H7 (cell line): Measurements from ENCODE around the gene TRIM56. TPM values are rescaled to one million over a fixed set of nuclear protein-coding genes. Genes with fewer than 3 reads are reported as not detected.
"Not testable (repeated sequence)": the region's sequence is repeated elsewhere in the genome, so short reads cannot be mapped to it uniquely, and the experiment has no call there.

Source experiments
- DNase-seq: peaks from one replicate; pipeline ENCODE4 v3.0.0; 2012
- H3K27me3 ChIP-seq: 2 replicates; pipeline ENCODE4 v1.6.0; 2011; ENCODE audit warnings: mild to moderate bottlenecking, low read length; ENCODE audit not compliant: control insufficient read depth, insufficient read depth
- H3K36me3 ChIP-seq: replicated peaks from 2 replicates; pipeline ENCODE4 v1.5.1; 2011; ENCODE audit warnings: low read length; ENCODE audit not compliant: control insufficient read depth, insufficient read depth
- H3K4me3 ChIP-seq: 2 replicates; pipeline ENCODE4 v1.5.1; 2011; ENCODE audit warnings: low read depth, mild to moderate bottlenecking, control low read depth, low read length, moderate library complexity; ENCODE audit not compliant: insufficient read depth
- total RNA-seq: library from RNA; depleted of rRNA; stranded (reverse); fragments of >200 nt; shearing (Covaris generic); gene quantifications from 2 replicates; pipeline ENCODE4 v1.2.3, GENCODE V29; 2014

Gene TRIM56
- total RNA-seq, 1 experiment from 2014 or later, result 6.1 TPM

DNA sequence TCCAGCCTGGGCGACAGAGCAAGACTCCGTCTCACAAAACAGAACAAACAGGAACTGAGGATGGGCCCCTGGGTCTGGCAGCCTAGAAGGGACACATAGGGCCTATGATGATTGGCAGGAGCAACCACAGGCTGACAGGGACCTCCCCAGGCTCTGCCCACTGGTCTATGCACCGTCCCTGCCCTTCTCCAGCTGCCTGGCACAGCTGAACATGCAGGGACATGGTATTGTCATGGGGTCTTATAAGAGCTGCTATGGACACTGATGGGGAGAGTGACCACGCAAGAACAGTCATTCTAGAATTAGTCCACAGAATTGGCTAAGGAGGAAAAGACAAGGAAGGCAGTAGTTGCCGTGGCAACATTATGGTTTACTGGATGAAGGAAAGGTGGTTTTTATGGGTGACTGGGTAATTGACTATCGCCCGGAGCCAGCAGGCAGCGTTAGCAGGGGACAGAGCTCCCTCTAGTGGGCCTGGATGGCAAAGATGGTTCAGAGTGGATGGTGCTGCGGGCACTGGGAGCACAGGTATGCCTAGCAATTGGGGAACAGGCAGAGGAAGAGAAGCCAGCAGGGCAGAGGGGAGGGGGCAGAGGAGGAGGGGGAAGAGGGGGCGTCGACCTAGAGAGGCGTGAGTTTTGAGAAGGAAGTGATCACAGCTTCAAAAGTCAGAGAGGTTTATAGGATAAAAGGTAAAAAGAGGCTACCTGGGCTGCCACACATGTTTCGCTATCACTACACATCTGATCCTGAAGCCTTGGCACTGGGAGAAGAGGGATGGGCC lies 7.8 kb upstream of the TRIM56 start:
- no peaks in the 10 kb centered on the region for H3K27me3 ChIP-seq
- DNase-seq, result peak; percentile 88
- no peaks in the 10 kb centered on the region for H3K36me3 ChIP-seq
- no peak overlapping the region for H3K4me3 ChIP-seq

DNA sequence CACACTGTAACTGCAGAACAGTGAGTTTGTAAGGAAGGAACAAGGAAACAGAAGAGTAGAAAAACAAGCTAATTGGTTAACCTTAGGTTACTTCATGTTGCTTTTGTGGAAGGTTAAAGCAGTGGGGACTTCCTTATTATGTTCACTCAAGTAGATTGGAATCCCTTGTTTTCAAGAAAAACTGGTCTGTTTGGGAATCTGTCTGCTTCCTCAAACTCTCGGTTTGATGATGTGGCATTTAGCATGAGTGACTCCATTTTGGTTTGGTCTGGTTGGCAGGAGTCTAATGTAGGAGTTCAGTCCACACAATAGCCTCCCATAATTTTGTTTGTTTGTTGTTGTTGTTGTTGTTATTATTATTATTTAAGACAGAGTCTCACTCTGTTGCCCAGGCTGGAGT lies 3.8 kb upstream of the TRIM56 start:
- DNase-seq, result no peak
- no peaks in the 10 kb centered on the region for H3K27me3 ChIP-seq
- no peaks in the 10 kb centered on the region for H3K36me3 ChIP-seq
- H3K4me3 ChIP-seq, result no peak overlapping the region

GRCh38 chr7:101084865-101085161 lies 468 bp upstream of the TRIM56 start:
- H3K36me3 ChIP-seq, result peaks cover 3% of the 10 kb centered on the region
- DNase-seq, result no peak
- no peaks in the 10 kb centered on the region for H3K27me3 ChIP-seq
- H3K4me3 ChIP-seq, result peak overlapping the region; percentile 70; the same call in 1 of the 2 replicates

- DNase-seq, result no peak
- H3K36me3 ChIP-seq, result peaks cover 3% of the 10 kb centered on the region
- no peaks in the 10 kb centered on the region for H3K27me3 ChIP-seq
- H3K4me3 ChIP-seq, result no peak overlapping the region
Measured at GRCh38 chr7:101087334-101088068, 2.2 kb downstream of the TRIM56 start.

GRCh38 chr7:101088069-101088425 lies 2.8 kb downstream of the TRIM56 start:
- H3K36me3 ChIP-seq, result peaks cover 3% of the 10 kb centered on the region
- H3K27me3 ChIP-seq, result no peaks in the 10 kb centered on the region
- no peak overlapping the region for H3K4me3 ChIP-seq
- no peak for DNase-seq

DNA sequence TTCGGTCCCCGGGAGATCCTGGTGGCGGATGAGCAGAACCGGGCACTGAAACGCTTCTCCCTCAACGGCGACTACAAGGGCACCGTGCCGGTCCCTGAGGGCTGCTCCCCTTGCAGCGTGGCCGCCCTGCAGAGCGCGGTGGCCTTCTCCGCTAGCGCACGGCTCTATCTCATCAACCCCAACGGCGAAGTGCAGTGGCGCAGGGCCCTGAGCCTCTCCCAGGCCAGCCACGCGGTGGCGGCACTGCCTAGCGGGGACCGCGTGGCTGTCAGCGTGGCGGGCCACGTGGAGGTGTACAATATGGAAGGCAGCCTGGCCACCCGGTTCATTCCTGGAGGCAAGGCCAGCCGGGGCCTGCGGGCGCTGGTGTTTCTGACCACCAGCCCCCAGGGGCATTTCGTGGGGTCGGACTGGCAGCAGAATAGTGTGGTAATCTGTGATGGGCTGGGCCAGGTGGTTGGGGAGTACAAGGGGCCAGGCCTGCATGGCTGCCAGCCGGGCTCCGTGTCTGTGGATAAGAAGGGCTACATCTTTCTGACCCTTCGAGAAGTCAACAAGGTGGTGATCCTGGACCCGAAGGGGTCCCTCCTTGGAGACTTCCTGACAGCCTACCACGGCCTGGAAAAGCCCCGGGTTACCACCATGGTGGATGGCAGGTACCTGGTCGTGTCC lies 3.7 kb downstream of the TRIM56 start:
- H3K27me3 ChIP-seq, result no peaks in the 10 kb centered on the region
- H3K36me3 ChIP-seq, result peaks cover 3% of the 10 kb centered on the region
- no peak overlapping the region for H3K4me3 ChIP-seq
- DNase-seq, result no peak

DNA sequence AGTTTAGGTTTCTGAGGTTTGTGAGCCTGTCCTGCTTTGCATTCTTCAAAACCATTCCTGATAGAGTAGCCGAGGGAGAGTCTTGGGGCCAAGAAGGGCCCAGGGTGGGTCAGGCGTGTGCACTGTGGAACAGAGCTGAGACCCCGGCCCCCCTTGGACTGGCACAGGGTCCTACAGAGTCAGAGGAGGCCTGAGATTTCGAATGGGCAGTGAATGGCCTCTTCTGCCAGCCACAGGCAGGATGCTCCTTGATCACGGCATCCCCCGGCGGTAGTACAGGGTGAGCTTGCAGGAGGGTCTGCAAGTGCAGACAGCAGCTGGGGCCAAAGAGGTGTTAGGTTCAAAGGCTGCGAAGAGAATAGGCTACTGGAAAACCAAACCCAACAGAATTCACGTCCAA lies 4.6 kb downstream of the TRIM56 start:
- H3K4me3 ChIP-seq, result no peak overlapping the region
- no peak for DNase-seq
- H3K36me3 ChIP-seq, result peaks cover 3% of the 10 kb centered on the region
- H3K27me3 ChIP-seq, result no peaks in the 10 kb centered on the region

DNA sequence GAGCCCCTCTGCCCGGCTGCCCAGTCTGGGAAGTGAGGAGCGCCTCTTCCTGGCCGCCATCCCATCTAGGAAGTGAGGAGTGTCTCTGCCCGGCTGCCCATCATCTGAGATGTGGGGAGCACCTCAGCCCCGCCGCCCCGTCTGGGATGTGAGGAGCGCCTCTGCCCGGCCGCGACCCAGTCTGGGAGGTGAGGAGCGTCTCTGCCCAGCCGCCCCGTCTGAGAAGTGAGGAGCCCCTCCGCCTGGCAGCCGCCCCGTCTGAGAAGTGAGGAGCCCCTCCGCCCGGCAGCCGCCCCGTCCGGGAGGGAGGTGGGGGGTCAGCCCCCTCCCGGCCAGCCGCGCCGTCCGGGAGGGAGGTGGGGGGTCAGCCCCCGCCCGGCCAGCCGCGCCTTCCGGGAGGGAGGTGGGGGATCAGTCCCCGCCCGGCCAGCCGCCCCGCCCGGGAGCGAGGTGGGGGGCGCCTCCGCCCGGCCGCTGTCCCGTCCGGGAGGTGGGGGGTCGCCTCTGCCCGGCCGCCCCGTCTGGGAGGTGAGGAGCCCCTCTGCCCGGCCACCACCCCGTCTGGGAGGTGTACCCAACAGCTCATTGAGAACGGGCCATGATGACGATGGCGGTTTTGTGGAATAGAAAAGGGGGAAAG lies 7.1 kb downstream of the TRIM56 start:
- DNase-seq, H3K27me3 ChIP-seq: not testable (repeated sequence)

GRCh38 chr7:101093906-101094305 lies 8.6 kb downstream of the TRIM56 start:
- Histone ChIP-seq H3K27me3 (no peaks in the 10 kb centered on the region), H3K36me3 (no peaks in the 10 kb centered on the region; the same call in 1 of the 2 replicates), H3K4me3 (no peak overlapping the region)
- no peak for DNase-seq

More for the DNA sequence above, 7.1 kb downstream of the TRIM56 start:
- H3K4me3 ChIP-seq, H3K36me3 ChIP-seq: not testable (repeated sequence)

GRCh38 chr7:101094376-101094775 lies 9.1 kb downstream of the TRIM56 start:
- DNase-seq, result peak; percentile 65
- Histone ChIP-seq H3K27me3 (no peaks in the 10 kb centered on the region), H3K4me3 (no peak overlapping the region), H3K36me3 (no peaks in the 10 kb centered on the region; the same call in 1 of the 2 replicates)

DNA sequence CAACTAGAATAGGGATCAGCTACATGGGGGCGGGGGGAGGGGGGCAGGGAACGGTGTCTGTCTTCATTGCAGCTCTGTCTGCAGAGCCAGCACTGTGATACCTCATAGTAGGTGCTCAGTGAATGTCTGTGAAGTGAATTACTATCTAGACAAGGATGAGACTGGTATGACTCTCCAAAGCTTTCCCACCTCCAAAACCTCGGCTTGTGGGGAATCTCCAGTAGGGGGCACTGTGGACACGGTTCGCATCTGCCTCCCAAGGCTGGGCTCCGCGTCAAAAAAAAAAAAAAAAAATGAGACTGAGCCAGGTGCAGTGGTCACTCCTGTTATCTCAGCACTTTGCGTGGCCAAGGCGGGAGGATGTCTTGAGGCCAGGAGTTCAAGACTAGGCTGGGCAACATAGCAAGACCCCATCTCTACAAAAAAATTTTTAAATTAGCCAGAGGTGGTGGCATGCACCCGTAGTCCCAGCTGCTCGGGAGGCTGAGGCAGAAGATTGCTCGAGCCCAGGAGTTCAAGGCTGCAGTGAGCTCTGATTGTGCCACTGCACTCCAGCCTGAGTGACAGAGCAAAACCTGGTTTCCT lies 9.6 kb downstream of the TRIM56 start:
- peak; percentile 84 for DNase-seq
- H3K36me3 ChIP-seq, result no peaks in the 10 kb centered on the region; the same call in 1 of the 2 replicates
- H3K27me3 ChIP-seq, result no peaks in the 10 kb centered on the region
- no peak overlapping the region for H3K4me3 ChIP-seq

GRCh38 chr7:101096331-101096956 lies 11.2 kb downstream of the TRIM56 start:
- Histone ChIP-seq H3K36me3 (no peaks in the 10 kb centered on the region), H3K4me3 (no peak overlapping the region), H3K27me3 (no peaks in the 10 kb centered on the region)
- no peak for DNase-seq

- DNase-seq, result no peak
- Histone ChIP-seq H3K4me3 (no peak overlapping the region), H3K36me3 (no peaks in the 10 kb centered on the region), H3K27me3 (no peaks in the 10 kb centered on the region)
Measured at GRCh38 chr7:101096957-101097347, 11.7 kb downstream of the TRIM56 start.

DNA sequence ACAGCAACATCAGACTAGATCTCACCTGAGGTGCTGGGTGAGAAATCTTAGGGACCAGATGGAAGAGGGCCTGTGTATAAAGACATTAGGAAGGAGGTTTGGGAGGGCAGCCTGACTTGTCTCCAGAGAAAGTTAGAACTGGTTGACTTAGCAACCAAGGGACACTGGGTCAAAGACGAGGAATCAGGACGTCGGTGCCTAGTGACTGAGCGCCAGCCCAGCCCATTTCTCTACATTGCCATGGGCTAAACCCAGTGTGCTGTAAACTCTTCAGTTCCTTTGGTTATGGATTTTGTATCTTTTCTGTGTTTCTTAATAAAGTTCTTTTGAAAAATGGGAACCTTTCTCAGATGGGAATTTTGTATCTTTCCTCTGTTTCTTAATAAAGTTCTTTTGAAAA lies 12.3 kb downstream of the TRIM56 start:
- DNase-seq, result no peak
- no peaks in the 10 kb centered on the region for H3K27me3 ChIP-seq
- H3K4me3 ChIP-seq, result no peak overlapping the region
- H3K36me3 ChIP-seq, result no peaks in the 10 kb centered on the region
